IPS-18a (cell line): ENCODE data around the gene HTR4.

Experiments
- H3K27ac ChIP-seq: one replicate; pipeline ENCODE4 v1.5.1; 2013; ENCODE audit warnings: low read length
- H3K27me3 ChIP-seq: one replicate; pipeline ENCODE4 v1.6.1; 2013; ENCODE audit warnings: mild to moderate bottlenecking, low read length; ENCODE audit not compliant: control insufficient read depth, insufficient read depth
- H3K36me3 ChIP-seq: one replicate; pipeline ENCODE4 v1.6.1; 2013; ENCODE audit warnings: low read depth, low read length; ENCODE audit not compliant: control insufficient read depth
- H3K4me1 ChIP-seq: one replicate; pipeline ENCODE4 v1.6.1; 2013; ENCODE audit warnings: low read depth, low read length; ENCODE audit not compliant: control insufficient read depth
- H3K4me3 ChIP-seq: one replicate; pipeline ENCODE4 v1.5.1; 2013; ENCODE audit warnings: low read length
- H3K9ac ChIP-seq: one replicate; pipeline ENCODE4 v1.6.1; 2013; ENCODE audit warnings: mild to moderate bottlenecking, low read length, moderate library complexity
- H3K9me3 ChIP-seq: one replicate; pipeline ENCODE4 v1.6.1; 2013; ENCODE audit warnings: low read depth, low read length; ENCODE audit not compliant: control insufficient read depth

HTR4 gene

GRCh38 chr5:148659641-148660345 is 5.5 kb upstream of the HTR4 start:
- H3K9ac ChIP-seq, result no peak overlapping the region
- H3K27me3 ChIP-seq, result peaks cover 14% of the 10 kb centered on the region
- no peaks in the 10 kb centered on the region for H3K4me1 ChIP-seq
- no peak overlapping the region for H3K4me3 ChIP-seq
- no peak overlapping the region for H3K27ac ChIP-seq
- H3K36me3 ChIP-seq, result no peaks in the 10 kb centered on the region
- H3K9me3 ChIP-seq, result no peaks in the 10 kb centered on the region

DNA sequence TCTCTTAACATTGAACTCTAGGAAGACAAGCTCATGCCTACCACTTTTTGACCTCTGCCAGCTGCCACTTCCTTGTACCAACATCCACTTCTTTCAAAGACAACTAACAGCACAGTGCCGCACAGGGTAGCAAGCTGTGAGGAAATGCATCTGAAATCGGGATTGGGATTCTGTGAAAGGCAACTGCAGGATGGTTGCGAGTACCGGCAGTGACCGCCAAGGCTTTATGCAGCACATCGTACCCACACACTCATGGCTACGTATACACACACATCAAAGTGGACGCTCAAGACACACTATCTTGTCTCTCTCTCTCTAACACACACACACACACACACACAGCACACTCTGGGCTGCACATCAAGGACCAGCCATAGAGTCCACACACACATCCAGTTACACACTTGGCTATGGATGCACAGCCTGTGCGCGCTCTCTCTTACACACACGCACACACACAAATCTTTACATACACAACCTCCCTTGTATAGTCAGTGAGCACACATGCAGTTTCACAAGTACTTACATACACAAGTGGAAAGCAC is 964 bp downstream of the HTR4 start:
- Histone ChIP-seq H3K9ac (no peak overlapping the region), H3K36me3 (no peaks in the 10 kb centered on the region), H3K4me1 (no peaks in the 10 kb centered on the region), H3K27me3 (peaks cover 45% of the 10 kb centered on the region), H3K27ac (no peak overlapping the region), H3K9me3 (no peaks in the 10 kb centered on the region), H3K4me3 (peak overlapping the region; percentile 62)

- Histone ChIP-seq H3K36me3 (no peaks in the 10 kb centered on the region), H3K9ac (no peak overlapping the region), H3K27me3 (peaks cover 45% of the 10 kb centered on the region), H3K4me1 (no peaks in the 10 kb centered on the region), H3K9me3 (no peaks in the 10 kb centered on the region), H3K4me3 (no peak overlapping the region), H3K27ac (no peak overlapping the region)
Observed at GRCh38 chr5:148651528-148651927, 2.8 kb downstream of the HTR4 start.

DNA sequence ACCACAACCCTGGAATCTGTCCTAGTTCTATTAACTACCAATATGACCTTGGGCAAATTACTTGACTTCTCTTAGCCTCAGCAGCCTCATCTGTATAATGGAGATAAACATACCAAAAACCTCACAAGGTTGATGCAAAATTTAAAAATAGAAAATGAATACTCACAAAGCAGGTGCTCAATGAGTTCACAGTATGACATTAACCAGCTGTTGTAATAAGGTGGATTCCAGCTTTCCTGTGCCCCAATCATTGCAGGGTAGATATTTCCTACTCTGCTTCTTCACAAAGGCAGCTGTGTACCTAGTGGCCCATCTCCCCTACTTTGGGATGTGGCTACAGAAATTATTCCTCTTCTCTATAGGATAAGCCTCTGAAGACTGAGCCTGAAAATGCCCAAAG is 8.8 kb downstream of the HTR4 start:
- Histone ChIP-seq H3K36me3 (no peaks in the 10 kb centered on the region), H3K9ac (no peak overlapping the region), H3K9me3 (no peaks in the 10 kb centered on the region), H3K27me3 (no peaks in the 10 kb centered on the region), H3K27ac (no peak overlapping the region), H3K4me3 (no peak overlapping the region), H3K4me1 (no peaks in the 10 kb centered on the region)

GRCh38 chr5:148641735-148642134 is 12.6 kb downstream of the HTR4 start:
- Histone ChIP-seq H3K9me3 (no peaks in the 10 kb centered on the region), H3K4me1 (no peaks in the 10 kb centered on the region), H3K27ac (no peak overlapping the region), H3K9ac (no peak overlapping the region), H3K4me3 (no peak overlapping the region), H3K36me3 (no peaks in the 10 kb centered on the region), H3K27me3 (no peaks in the 10 kb centered on the region)

DNA sequence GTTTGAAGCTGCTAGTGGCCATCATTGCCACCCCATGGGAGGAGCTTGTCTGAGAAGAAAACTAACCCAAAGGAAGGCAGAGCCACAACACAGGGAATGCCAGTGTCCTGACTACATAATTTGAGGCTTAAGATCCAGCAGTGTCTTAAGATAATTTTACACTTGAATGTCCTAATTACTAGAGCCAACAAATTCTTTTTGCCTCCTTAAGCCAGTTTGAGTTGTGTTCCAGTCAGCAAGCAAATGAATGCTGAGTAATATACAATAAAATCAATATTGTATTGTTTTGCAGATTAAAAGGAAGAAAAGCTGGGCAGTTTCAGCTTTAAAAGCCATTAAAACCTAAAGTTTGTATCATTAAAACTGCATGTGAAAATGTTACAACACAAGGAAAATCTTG is 13.9 kb downstream of the HTR4 start:
- Histone ChIP-seq H3K36me3 (no peaks in the 10 kb centered on the region), H3K4me1 (no peaks in the 10 kb centered on the region), H3K9ac (no peak overlapping the region), H3K9me3 (no peaks in the 10 kb centered on the region), H3K27me3 (no peaks in the 10 kb centered on the region), H3K27ac (no peak overlapping the region), H3K4me3 (no peak overlapping the region)

DNA sequence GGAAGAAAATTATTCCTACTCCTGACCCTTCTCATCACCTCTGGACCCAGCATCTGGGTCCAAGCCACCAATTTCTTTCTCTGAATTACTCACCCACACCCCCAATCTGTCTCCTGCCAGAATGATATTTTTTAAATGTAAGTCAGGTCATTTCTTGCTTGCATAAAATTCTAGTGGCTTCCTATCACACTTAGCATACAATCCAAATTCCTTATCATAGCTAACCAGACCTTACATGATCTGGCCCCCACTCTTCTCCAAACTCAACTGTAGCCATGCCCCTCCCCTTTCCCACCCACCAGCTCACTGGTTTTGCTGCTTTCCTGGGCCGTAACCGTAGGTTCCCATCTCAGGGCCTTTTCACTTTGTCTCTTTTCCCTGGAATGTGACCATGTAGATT is 15.2 kb downstream of the HTR4 start:
- no peaks in the 10 kb centered on the region for H3K4me1 ChIP-seq
- H3K27ac ChIP-seq, result no peak overlapping the region
- H3K36me3 ChIP-seq, result no peaks in the 10 kb centered on the region
- H3K4me3 ChIP-seq, result no peak overlapping the region
- no peaks in the 10 kb centered on the region for H3K27me3 ChIP-seq
- H3K9ac ChIP-seq, result no peak overlapping the region
- H3K9me3 ChIP-seq, result no peaks in the 10 kb centered on the region

DNA sequence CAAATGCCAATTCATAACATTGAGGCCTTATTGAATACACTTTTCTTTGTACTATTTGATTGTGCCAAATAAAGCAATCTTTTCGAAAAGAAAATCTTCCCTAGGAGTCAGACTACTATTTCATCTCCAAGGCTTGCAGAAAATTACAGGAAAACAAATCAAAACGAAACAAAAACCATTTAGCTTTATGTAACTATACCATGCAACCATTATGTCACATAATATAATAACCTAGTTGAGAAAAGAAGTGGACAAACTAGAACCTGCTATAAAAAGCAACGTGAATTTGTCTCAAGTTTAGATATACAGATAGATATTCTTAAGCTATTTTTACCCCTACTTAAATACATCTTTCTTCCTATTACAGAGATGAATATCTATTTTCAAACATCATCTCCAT is 18.0 kb downstream of the HTR4 start:
- no peaks in the 10 kb centered on the region for H3K36me3 ChIP-seq
- no peaks in the 10 kb centered on the region for H3K9me3 ChIP-seq
- no peak overlapping the region for H3K4me3 ChIP-seq
- H3K4me1 ChIP-seq, result no peaks in the 10 kb centered on the region
- no peak overlapping the region for H3K9ac ChIP-seq
- no peaks in the 10 kb centered on the region for H3K27me3 ChIP-seq
- no peak overlapping the region for H3K27ac ChIP-seq

DNA sequence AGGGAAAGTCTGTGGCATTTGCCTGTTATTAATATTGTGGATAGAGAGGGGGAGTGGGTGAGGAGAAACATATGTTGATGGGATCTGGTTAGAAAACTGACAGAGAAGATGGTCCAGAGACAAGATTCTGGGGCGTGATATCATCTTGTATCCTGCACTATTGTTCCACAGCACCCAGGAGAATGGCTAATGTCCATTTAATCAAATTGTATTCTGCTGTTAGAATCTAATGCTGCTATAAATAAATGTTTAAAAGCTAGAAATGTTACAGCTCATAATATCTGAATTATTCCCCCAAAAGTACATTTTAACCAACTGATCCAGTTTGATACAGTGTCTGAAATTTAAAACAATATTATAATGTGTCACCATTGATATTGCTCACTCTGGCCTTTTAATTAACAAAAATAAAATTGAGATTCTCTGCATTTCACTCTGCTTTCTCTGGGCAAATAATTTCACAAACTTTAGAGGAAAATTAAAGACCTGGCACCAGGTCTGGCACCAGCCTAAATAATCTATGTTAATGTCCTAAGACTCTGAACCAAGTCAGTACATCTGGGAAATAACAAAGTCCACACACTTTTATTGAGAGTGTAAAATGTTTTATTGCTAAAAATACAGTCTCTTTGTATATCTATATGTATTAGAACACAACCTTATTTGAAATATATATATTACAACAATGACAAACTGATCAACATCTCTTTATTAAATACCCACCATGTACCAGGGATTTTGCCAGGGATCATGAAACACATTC is 18.8 kb downstream of the HTR4 start:
- no peaks in the 10 kb centered on the region for H3K4me1 ChIP-seq
- no peak overlapping the region for H3K27ac ChIP-seq
- no peaks in the 10 kb centered on the region for H3K36me3 ChIP-seq
- H3K9me3 ChIP-seq, result no peaks in the 10 kb centered on the region
- H3K4me3 ChIP-seq, result no peak overlapping the region
- no peak overlapping the region for H3K9ac ChIP-seq
- H3K27me3 ChIP-seq, result no peaks in the 10 kb centered on the region

DNA sequence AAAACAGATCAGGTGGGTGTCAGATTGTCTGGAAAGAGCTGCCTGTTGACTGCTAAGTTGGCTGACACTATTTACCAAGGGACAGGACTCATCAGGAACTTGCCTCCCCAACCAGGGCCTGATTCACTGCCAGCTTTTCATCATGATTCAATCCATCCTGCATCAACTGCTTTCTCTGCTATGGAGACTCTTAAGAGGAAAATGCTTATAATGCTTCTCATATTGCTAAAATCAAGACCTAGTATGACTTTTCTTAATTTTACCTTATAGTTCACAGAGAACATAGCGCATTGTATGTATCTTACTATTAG is 21.3 kb downstream of the HTR4 start:
- H3K9ac ChIP-seq, result no peak overlapping the region
- no peaks in the 10 kb centered on the region for H3K9me3 ChIP-seq
- H3K4me1 ChIP-seq, result no peaks in the 10 kb centered on the region
- H3K27me3 ChIP-seq, result no peaks in the 10 kb centered on the region
- H3K27ac ChIP-seq, result no peak overlapping the region
- H3K4me3 ChIP-seq, result no peak overlapping the region
- H3K36me3 ChIP-seq, result no peaks in the 10 kb centered on the region

DNA sequence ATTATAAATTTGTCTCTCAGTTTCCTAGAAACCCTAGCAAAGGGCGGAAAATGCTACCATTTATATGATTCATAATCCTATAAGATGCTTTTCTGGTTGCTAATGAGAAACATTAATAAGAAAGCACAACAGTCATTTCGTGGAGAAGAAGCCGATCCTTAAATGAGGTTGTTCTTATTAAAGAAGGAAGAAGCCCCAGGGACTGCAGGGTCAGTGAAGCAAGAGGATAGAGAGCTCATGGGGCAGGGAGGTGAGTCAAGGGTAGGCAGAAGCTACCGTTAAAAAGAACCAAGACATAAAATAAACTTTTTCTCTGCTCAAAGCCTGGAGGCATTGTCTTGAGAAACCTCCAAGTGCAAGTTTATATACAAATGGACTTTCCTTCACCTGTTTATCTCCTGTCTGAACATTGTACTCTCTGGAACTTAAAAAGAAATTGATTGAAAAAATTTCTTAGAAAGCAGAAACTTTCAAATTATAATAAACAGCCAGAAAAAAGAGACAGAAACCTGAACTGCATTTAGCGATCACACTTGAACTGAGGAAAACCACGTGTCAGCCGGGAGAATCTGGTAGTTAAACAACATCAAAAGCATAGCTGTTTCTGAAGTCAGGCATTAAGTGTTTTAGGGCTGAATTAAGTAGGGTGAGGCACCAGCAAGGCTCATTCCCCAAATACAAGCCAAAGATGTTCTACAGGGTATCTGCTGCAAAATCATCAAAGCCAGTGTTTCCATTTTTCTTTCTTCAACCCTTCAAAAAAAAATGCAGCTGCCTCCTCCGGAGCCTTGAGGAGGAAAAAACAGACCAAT is 21.9 kb downstream of the HTR4 start:
- no peak overlapping the region for H3K27ac ChIP-seq
- H3K4me3 ChIP-seq, result no peak overlapping the region
- H3K36me3 ChIP-seq, result no peaks in the 10 kb centered on the region
- H3K9me3 ChIP-seq, result no peaks in the 10 kb centered on the region
- H3K4me1 ChIP-seq, result no peaks in the 10 kb centered on the region
- H3K9ac ChIP-seq, result no peak overlapping the region
- no peaks in the 10 kb centered on the region for H3K27me3 ChIP-seq
